GM19023 (cell line): Measurements from ENCODE around the gene LIN28A.

Experiments
- ATAC-seq: cut with Tn5 transposase; IDR thresholded peaks from one replicate; pipeline ENCODE4 v1.9.1; 2021; ENCODE audit warnings: mild to moderate bottlenecking, moderate library complexity; ENCODE audit not compliant: unreplicated experiment

Gene LIN28A

GRCh38 chr1:26478159-26478558 lies 67.5 kb downstream of the LIN28A start:
- no peak for ATAC-seq

DNA sequence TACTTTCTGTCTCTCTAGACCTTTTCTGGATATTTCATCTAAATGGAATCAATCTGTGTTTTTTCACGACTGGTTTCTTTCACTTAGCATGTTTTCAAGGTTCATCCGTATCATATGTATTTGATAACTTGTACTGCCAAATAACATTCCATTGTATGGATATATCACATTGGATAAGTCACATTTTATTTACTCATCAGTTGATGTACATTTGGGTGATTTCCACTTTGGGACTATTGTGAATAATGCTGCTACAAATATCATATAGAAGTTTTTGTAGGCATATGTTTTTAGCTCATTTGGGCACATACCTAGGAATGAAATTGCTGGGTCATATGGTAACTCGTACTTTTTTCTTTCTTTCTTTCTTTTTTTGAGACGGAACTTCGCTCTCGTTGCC lies 68.4 kb downstream of the LIN28A start:
- ATAC-seq, result no peak
